Lower leg skin (tissue), 4 donors: ENCODE data around the gene PRDM8. TPM values are rescaled to one million over a fixed set of nuclear protein-coding genes. Genes with fewer than 3 reads are reported as not detected.
A peak's percentile ranks its signal among the peaks of the same experiment; 100 is the strongest.

Experiments
- DNase-seq, 2 donors: peaks; one replicate each; pipeline ENCODE4 v3.0.0-alpha.2; 2019; ENCODE audit warnings: low spot score in 2 of 2
- H3K4me3 ChIP-seq: fragments of 200-600 bp; sonication (generic); 2 replicates; pipeline ENCODE4 v1.5.1; 2017; ENCODE audit warnings: mild to moderate bottlenecking, low read depth; ENCODE audit not compliant: poor library complexity, severe bottlenecking
- POLR2A ChIP-seq, 2 donors: fragments of 450-650 bp; IDR thresholded peaks; one replicate each; pipeline ENCODE4 v1.6.1; 2016 to 2017; ENCODE audit warnings: antibody characterized with exemption in 2 of 2, mild to moderate bottlenecking in 1 of 2, moderate library complexity in 1 of 2
- WGBS, 2 donors: methylation state at CpG; one replicate each; pipeline ENCODE4 v1.1.5; 2018; 5-methylcytosine and 5-hydroxymethylcytosine counted together
- intact Hi-C: fragments of 100-400 bp; cut with DNase I; formaldehyde crosslinking; loops from one replicate; pipeline ENCODE4 v1.15.0; 2023; ENCODE audit warnings: low total_unique reads
- total RNA-seq, 4 donors: library from RNA; depleted of rRNA; stranded (reverse); fragments of >200 nt; gene quantifications; one replicate each; pipeline ENCODE4 v1.1.0, GENCODE V29; 2016
- TF ChIP-seq, protein P1 (sequence below), 3 donors: fragments of 450-650 bp; IDR thresholded peaks; one replicate each; pipeline ENCODE4 v1.5.1; 2016; ENCODE audit warnings: antibody characterized with exemption in 3 of 3, mild to moderate bottlenecking in 3 of 3, moderate library complexity in 2 of 3

Gene PRDM8
- total RNA-seq, 4 donors from 2014 or later = 1.4 to 4.6 (median 3.9) TPM

DNA sequence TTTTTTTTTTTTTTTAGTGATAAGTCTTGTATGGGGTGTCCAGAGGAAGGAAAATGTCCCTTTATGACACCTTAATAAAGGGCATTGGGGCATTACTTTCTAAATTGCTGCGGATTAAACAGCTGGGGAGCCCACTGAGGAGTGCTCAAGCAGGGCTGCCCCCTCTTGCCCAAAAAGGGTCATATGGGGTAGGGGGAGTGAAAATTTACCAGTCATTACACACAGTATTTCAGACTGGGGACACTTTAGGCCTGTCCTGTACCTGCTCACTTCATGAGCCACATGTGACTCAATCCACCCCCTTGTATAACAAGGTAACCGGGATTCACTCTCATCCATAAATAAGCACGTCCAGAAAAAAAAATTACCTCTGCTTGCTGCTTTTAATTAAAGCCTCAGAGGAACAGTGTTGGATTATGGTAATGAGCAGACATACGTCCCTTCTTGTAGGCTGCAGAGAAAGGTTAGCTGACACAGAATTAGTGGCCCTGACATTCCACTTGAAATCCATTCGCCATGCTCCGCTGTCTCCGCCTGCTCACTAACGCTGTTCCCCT lies 1.8 kb downstream of the PRDM8 start:
- intact Hi-C loops = no loop called here
- no peak for DNase-seq
- TF ChIP-seq POLR2A (IDR thresholded peaks at IDR 0.05) = no peak
- TF ChIP-seq, protein P1, sequence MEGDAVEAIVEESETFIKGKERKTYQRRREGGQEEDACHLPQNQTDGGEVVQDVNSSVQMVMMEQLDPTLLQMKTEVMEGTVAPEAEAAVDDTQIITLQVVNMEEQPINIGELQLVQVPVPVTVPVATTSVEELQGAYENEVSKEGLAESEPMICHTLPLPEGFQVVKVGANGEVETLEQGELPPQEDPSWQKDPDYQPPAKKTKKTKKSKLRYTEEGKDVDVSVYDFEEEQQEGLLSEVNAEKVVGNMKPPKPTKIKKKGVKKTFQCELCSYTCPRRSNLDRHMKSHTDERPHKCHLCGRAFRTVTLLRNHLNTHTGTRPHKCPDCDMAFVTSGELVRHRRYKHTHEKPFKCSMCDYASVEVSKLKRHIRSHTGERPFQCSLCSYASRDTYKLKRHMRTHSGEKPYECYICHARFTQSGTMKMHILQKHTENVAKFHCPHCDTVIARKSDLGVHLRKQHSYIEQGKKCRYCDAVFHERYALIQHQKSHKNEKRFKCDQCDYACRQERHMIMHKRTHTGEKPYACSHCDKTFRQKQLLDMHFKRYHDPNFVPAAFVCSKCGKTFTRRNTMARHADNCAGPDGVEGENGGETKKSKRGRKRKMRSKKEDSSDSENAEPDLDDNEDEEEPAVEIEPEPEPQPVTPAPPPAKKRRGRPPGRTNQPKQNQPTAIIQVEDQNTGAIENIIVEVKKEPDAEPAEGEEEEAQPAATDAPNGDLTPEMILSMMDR (IDR thresholded peaks at IDR 0.05) = no peak
- no peak overlapping the region for H3K4me3 ChIP-seq
- WGBS, 2 donors = 55 to 72% methylated on average over 8 of the region's 8 CpGs

DNA sequence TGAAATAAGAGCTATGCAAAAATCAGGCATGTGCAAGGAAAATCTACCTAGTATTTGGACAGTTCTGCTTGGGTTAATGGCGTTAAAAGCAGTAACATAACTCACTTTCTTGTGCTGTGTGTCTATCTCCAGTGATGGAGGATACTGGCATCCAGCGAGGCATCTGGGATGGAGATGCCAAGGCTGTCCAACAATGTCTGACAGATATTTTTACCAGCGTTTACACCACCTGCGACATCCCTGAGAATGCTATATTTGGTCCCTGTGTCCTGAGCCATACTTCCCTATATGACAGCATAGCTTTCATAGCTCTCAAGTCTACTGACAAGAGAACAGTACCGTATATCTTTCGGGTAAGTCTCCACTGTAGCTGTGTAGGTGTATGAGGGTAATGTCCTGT lies 2.6 kb downstream of the PRDM8 start:
- WGBS, 2 donors = 61 to 65% methylated on average over 6 of the region's 6 CpGs
- intact Hi-C loops = no loop called here
- no peak overlapping the region for H3K4me3 ChIP-seq
- TF ChIP-seq, protein P1 (IDR thresholded peaks at IDR 0.05) = no peak
- no peak for TF ChIP-seq POLR2A (IDR thresholded peaks at IDR 0.05)
- no peak for DNase-seq

DNA sequence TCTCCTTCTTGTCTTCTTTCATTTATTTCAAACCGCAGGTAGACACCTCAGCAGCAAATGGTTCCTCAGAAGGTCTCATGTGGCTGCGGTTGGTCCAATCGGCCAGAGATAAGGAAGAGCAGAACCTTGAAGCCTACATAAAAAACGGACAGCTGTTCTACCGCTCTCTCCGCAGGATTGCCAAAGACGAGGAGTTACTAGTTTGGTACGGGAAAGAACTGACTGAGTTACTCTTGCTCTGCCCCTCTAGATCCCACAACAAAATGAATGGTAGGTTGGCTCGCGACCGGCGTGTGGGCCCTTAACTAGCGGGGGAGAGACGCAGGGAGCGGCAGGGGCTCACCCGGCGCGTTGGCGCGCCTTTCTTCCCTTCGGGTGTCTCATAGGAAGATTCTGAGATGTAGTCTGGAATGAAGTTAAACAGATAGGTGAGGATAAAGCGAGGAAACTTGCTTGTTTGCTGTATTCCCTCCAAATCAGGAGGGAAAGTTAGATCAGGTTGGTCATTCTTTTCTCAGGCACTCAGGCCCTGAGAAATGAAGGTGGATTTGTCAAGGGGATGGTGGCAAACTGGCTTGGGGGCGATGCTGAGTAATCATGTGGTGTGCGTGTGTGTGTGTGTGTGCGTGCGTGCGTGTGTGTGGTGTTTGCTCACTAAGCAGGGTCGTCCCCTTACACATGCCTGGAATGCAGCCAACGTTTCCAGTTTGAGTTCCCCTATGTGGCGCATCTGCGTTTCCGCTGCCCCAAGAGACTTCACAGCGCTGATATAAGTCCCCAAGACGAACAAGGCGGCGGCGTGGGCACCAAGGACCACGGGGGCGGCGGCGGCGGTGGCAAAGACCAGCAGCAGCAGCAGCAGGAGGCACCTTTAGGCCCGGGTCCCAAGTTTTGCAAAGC lies 4.2 kb downstream of the PRDM8 start:
- 32 to 38% methylated on average over 40 to 43 of the region's 43 CpGs for WGBS, 2 donors
- no peak for DNase-seq
- intact Hi-C loops = no loop called here
- no peak overlapping the region for H3K4me3 ChIP-seq
- TF ChIP-seq, protein P1 (IDR thresholded peaks at IDR 0.05) = no peak
- TF ChIP-seq POLR2A (IDR thresholded peaks at IDR 0.05) = no peak

DNA sequence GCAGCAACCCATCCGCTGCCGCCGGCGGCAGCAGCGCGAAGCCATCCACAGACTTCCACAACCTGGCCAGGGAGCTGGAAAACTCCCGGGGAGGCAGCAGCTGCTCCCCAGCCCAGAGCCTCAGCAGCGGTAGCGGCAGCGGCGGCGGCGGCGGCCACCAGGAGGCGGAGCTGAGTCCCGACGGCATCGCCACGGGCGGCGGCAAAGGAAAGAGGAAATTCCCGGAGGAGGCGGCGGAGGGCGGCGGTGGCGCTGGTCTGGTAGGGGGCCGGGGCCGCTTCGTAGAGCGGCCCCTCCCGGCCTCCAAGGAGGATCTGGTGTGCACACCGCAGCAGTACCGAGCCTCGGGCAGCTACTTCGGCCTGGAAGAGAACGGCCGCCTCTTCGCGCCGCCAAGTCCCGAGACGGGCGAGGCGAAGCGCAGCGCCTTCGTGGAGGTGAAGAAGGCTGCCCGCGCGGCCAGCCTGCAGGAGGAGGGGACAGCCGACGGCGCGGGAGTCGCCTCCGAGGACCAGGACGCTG lies 4.9 kb downstream of the PRDM8 start:
- TF ChIP-seq POLR2A (IDR thresholded peaks at IDR 0.05) = no peak
- TF ChIP-seq, protein P1 (IDR thresholded peaks at IDR 0.05) = peak in 1 of 3 donors; percentile 17
- DNase-seq = peak; percentile 69 to 96
- peak overlapping the region; percentile 36 for H3K4me3 ChIP-seq
- intact Hi-C loops = no loop called here
- WGBS, 2 donors = 0 to 1% methylated on average over 35 to 46 of the region's 58 CpGs

DNA sequence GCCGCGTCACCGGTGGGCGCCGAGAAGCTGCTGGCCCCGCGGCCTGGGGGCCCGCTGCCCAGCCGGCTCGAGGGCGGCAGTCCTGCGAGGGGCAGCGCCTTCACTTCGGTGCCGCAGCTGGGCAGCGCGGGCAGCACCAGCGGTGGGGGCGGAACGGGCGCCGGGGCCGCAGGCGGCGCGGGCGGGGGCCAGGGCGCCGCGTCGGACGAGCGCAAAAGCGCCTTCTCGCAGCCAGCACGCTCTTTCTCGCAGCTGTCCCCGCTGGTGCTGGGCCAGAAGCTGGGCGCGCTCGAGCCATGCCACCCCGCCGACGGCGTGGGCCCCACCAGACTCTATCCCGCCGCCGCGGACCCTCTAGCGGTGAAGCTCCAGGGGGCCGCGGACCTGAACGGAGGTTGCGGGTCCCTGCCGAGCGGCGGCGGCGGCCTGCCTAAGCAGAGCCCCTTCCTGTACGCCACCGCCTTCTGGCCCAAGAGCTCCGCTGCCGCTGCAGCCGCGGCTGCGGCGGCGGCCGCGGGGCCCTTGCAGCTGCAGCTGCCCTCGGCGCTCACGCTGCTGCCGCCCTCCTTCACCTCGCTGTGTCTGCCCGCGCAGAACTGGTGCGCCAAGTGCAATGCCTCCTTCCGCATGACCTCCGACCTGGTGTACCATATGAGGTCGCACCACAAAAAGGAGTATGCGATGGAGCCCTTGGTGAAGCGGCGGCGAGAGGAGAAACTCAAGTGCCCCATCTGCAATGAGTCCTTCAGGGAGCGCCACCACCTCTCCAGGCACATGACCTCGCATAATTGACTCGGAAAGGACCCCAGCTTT lies 5.6 kb downstream of the PRDM8 start:
- 6 to 13% methylated on average over 14 to 27 of the region's 88 CpGs for WGBS, 2 donors
- DNase-seq = peak in 1 of 2 donors; percentile 86
- intact Hi-C loops = no loop called here
- TF ChIP-seq, protein P1 (IDR thresholded peaks at IDR 0.05) = no peak
- TF ChIP-seq POLR2A (IDR thresholded peaks at IDR 0.05) = no peak
- peak overlapping the region; percentile 36 for H3K4me3 ChIP-seq
